GM12892 (cell line): ENCODE results near the gene CNPY1.

Source experiments
- POLR2A ChIP-seq: IDR thresholded peaks from 2 replicates; pipeline ENCODE4 v1.6.1; 2011; ENCODE audit warnings: low read depth, low read length, control low read depth
- POLR2AphosphoS5 ChIP-seq: IDR thresholded peaks from 2 replicates; pipeline ENCODE4 v1.6.1; 2011; ENCODE audit warnings: low read depth, low read length, control low read depth
- TAF1 ChIP-seq: IDR thresholded peaks from 2 replicates; pipeline ENCODE4 v1.6.1; 2011; ENCODE audit warnings: low read depth, mild to moderate bottlenecking, control low read depth, low read length, borderline replicate concordance

DNA sequence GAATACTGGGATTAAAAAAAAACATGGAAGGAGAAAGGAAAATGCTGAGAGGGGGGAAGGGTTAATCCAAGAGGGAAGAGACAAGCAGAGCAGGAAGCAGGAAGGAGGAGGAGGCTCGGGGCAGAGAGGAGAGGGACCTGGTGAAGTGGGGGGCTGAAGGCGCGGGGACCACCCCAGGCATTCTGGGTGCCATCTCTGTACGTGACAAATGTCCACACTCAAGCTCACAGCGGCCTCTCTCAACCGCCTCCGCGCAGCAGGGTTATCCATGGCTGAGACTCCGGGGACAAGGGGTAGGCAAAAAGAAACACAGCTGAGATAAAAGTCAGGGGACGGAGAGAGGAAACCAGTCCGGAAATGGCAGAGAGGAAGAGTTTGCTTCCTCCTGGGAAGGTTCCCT is 54.5 kb downstream of the CNPY1 start:
- TF ChIP-seq POLR2A (no peak), POLR2AphosphoS5 (no peak), TAF1 (no peak)
